Fibroblast of skin of scalp (primary cell): Measurements from ENCODE around the gene TNRC6B. TPM values are rescaled to one million over a fixed set of nuclear protein-coding genes. Genes with fewer than 3 reads are reported as not detected.
A peak's percentile ranks its signal among the peaks of the same experiment; 100 is the strongest.
"Not testable (repeated sequence)": the region's sequence is repeated elsewhere in the genome, so short reads cannot be mapped to it uniquely, and the experiment has no call there.

ENCODE experiments used
- DNase-seq: peaks from one replicate; pipeline ENCODE4 v3.0.0-alpha.2; 2013
- polyA plus RNA-seq, 2 experiments: library from polyadenylated mRNA; unstranded; fragments of 120-200 nt; gene quantifications; one replicate each; pipeline ENCODE4 v1.2.1, GENCODE V29; 2013; ENCODE audit not compliant: insufficient read length in 2 of 2

The TNRC6B gene, protein sequence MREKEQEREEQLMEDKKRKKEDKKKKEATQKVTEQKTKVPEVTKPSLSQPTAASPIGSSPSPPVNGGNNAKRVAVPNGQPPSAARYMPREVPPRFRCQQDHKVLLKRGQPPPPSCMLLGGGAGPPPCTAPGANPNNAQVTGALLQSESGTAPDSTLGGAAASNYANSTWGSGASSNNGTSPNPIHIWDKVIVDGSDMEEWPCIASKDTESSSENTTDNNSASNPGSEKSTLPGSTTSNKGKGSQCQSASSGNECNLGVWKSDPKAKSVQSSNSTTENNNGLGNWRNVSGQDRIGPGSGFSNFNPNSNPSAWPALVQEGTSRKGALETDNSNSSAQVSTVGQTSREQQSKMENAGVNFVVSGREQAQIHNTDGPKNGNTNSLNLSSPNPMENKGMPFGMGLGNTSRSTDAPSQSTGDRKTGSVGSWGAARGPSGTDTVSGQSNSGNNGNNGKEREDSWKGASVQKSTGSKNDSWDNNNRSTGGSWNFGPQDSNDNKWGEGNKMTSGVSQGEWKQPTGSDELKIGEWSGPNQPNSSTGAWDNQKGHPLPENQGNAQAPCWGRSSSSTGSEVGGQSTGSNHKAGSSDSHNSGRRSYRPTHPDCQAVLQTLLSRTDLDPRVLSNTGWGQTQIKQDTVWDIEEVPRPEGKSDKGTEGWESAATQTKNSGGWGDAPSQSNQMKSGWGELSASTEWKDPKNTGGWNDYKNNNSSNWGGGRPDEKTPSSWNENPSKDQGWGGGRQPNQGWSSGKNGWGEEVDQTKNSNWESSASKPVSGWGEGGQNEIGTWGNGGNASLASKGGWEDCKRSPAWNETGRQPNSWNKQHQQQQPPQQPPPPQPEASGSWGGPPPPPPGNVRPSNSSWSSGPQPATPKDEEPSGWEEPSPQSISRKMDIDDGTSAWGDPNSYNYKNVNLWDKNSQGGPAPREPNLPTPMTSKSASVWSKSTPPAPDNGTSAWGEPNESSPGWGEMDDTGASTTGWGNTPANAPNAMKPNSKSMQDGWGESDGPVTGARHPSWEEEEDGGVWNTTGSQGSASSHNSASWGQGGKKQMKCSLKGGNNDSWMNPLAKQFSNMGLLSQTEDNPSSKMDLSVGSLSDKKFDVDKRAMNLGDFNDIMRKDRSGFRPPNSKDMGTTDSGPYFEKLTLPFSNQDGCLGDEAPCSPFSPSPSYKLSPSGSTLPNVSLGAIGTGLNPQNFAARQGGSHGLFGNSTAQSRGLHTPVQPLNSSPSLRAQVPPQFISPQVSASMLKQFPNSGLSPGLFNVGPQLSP (N-terminal part only)
- 6.3 TPM for polyA plus RNA-seq (2013, experiment 1 of 2; ENCODE audit: insufficient read length)
- 6.3 TPM for polyA plus RNA-seq (2013, experiment 2 of 2; ENCODE audit: insufficient read length)

DNA sequence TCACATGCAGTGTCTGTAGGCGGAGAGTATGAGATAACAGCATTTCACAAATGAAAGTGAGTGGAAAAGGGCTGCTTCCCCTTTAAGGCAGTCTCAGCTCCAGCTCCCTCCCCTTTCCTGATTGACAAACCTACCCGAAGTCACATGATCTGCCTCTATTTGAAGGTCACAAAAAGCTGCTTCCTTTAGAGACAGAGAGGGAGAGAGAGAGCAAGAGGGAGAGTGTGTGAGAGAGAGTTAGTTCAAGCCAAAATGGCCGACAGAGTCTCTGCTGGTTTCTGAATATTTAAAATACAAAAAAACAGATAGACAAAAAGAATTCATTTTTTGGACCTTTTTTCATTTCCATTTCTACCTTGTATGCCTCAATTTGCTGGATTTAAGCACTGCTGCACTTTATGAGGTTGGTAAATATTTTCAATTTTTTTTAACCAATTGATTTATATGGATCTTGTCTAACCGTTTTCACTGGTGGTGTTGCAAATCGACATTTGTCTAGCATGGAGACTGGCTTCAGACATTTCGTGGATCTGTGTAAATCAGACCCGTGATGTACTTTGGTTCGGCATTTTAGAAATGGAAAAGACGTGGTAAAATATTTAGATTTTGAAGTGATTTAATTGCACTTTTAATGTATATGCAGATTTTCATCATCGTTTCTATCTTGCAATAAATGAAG lies at the start of gene TNRC6B:
TNRC6B (plus strand) TSS at position 188 of the 679 bp plus-strand sequence; CDS start at position 399, 211 bp downstream.
- DNase-seq, result peak; percentile 98

DNA sequence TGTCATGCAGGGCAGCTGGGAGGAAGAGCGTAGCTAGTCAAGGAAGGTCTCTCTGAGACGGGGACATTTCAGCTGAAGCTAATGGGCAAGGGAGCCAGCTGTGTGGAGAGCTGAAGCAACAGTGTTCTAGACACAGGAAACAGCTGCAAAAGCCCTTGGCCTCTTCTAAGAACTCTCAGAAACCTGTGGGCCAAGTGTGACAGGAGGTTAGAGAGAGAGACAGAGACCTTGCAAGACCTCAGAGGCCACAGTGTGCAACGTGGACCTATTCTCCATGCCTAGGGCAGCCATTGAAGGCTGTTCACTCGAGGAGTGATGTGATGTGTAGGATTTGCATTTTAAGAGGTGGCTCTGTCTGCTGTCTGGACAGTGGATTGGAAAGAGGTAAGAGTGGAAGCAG lies 48.7 kb upstream of the TNRC6B start:
- no peak for DNase-seq

DNA sequence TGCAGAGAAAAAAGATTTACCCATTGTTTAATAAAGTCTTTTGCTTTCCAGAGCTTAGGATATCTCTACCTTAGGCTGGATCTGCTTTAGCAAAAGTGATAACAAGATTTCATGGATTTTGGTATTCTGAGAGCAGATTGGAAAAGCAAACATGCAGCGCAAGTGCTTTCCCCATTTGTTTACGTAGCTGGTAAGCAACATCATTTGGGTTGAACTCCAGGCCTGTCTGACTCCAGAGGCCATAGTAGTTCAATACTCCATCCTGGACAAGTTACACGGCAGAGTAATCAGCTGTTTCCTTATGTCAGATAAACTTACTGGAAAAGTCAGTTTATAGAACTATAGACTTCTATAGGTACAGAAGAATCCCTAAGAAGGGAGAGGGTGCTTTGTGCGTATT lies 40.6 kb upstream of the TNRC6B start:
- no peak for DNase-seq

DNA sequence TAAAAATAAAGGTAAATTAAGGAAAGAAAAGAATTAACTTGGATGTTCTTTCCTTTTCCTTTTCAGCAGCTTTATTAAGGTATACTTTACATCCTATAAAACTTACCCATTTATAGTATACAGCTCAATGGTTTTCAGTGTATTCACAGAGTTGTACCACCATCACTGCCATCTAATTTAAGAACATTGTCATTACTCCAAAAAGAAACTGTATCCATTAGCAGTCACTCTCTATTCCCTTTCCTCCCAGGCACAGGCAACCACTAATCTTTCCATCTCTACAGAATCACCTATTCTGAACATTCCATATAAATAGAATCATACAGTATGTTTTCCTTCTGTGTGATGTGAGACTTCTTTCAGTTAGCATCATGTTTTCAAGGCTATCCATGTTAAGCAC lies 38.9 kb upstream of the TNRC6B start:
- DNase-seq, result no peak

DNA sequence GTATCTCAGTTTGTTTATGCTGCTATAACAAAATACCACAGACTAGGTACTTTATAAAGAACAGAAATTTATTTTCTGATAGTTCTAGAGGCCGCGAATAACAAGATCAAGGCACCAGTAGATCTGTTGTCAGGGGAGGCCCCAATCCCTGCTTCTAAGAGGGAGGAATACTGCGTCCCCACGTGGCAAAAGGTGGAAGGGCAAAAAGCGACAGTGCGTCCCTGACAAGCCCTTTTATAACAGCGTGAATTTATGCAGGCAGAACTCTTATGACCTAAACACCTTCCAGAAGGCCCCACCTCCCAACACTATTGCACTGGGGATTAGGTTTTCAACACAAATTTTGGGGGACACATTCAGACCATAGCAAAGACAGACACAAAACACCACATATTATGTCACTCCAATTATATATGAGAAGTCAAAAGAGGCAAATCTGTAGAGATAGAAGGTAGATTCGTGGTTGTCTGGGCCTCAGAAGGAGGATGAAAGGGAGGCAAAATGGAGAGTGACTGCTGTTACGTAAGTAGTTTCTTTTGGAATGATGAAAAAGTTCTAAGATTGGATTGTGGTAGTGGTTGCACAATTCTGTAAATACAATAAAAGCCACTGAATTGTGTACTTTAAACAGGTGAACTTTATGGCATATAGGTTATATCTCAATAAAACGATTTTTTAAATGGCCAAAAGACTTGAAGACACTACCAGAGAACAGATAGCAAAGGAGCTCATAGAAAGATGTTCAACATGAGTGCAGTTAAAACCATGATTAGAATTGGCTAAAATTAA lies 30.1 kb upstream of the TNRC6B start:
- no peak for DNase-seq

DNA sequence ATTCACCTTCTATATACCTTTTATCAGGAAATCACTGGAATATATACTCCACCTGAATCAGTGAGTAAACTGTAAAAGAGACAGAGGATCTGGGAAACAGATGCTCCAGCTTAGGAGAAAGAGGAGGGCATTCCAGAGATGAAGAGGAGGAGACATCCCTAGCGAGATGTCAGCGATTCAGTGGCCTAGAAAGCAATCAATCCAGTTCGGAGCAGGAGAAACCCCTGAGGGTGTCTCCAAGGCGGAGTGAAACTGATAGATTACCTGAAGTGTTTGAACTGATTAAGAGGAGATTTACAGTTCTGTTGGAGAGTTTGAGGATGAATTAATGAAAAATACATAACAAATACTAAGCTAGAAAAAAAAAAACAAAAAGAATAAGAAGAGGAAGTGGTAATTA lies 24.5 kb upstream of the TNRC6B start:
- DNase-seq, result no peak

DNA sequence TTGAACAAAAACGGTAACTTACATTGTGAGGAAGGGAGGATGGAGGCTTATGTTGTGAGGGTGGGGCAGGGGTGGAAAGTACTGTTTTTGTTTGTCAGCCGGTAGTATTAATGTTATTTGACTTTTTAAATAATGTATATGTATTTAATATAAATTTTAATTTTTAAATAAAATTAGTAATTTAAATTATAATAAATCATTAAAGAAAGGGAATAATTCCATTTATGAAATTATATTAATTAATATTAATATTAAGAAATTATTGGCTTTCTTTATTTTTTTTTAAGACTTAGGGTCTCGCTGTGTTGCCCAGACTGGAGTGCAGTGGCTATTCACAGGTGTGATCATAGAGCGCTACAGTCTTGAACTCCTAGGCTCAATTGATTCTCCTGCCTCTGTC lies 24.0 kb upstream of the TNRC6B start:
- DNase-seq, result no peak

DNA sequence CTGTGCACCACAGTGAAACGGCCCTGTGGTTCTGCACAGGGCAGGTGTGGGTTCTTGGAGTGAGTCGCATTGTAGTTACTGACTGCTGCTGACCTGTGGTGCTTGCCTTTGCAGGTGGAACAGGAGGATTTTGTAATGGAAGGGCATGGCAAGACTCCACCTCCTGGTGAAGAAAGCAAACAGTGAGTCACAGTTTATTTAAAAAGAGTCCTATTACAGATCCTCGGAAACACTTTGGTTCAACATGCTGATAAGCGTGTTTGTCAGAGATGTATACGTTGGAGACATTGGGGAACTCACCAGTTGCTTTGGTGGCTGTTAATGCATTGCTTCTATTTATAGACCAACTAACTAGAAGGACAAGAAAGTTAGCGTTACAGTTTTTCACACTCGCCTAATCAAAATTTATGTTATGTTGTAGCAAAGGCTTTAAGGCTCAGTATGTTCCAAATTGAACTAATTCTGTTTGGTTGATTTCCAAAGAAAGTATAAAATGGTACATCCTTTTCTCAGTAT lies 21.7 kb upstream of the TNRC6B start:
- DNase-seq, result peak; percentile 24

DNA sequence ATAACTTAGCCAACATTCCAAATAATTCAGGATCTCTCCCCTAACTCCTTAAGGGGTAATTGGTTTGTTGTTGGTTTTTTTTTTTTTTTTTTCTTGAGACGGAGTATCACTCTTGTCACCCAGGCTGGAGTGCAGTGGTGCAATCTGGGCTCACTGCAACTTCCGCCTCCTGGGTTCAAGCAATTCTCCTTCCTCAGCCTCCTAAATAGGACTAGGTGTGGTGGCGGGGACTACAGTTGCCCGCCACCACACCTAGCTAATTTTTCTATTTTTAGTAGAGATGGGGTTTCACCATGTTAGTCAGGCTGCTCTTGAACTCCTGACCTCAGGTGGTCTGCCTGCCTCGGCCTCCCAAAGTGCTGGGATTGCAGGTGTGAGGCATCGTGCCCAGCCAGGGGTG lies 21.0 kb upstream of the TNRC6B start:
- not testable (repeated sequence) for DNase-seq

DNA sequence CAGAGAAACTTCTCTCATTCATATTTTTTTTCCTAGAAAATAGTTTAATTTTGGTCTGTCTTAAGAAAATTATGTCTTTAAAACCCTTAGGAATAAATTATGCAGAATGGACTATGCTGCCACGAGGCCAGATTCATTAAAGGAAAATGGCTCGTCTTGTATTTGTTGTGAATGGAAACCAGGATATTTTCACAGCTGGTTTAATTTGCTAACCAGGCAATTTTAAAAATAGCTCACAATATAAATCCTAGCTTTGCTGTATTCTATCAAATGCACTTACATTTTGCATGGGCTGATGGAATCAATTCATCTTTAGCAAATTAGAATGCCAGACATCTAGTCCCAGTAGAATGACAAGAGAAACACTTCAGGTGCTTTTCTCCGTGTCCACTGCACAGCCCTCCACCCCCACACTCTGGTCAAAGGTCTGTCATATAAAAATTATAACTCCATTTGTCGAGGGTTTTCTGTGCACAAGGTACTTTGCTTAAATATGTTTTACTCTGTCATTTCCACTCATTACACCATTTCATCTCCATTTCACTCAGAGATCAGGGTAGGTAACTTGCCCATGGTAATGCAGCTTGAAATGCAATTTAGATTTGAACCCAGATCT lies 20.3 kb upstream of the TNRC6B start:
- DNase-seq, result no peak

DNA sequence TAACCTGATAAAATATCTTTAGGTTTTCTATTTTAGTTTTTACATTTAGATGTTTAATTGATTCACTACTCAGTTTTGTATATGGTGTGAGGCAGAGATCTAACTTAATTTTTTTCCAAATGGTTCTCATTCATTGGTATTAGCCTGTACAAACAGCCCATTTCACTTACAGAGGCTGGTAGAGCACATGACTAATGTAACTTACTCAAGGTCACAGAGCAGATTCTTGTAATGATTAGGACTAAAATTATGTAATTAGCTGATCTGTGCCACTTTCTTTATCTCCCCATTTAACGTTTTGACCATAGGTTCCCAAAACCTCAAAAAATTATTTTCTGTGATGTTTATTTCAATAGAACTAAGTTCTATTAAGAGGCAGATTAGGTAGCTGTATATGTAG lies 16.5 kb upstream of the TNRC6B start:
- no peak for DNase-seq

DNA sequence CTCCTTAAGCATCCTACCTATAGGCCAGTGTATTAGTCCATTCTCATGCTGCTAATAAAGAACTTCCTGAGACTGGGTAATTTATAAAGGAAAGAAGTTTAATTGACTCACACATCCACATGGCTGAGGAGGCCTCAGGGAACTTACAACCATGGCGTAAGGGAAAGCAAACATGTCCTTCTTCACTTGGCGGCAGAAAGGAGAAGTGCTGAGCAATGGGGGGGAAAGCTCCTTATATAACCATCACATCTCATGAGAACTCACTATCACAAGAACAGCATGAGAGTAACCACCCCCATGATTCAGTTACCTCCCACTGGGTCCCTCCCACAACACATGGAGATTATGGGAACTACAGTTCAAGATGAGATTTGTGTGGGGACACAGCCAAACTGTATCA lies 12.2 kb upstream of the TNRC6B start:
- DNase-seq, result not testable (repeated sequence)

DNA sequence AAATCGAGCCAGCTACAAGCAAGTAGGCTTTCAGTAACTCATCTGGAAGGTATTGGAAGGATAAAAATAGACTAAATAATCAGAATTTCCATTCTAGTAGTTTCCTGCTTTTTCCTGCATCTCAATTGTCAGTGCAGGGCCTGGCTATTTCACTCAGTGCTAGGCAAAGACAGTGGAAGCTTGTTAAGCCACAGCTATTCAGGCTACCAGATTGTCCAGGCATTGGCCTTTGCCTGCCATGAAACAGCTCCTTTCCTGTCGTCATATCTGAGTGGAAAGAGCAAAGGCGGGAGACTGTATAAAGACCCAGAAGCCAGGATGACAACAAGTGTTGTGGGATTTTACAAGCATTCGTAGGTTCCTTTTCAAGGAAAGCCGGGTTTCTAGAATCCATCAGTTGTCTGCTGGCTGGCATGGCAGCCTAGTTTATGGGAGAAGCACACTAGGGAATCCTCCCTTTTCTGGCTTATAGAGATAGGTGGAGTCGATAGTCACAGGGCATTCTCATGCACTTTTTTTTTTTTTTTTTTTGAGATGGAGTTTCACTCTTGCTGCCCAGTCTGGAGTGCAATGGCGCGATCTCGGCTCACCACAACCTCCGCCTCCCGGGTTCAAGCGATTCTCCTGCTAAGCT lies 2.0 kb upstream of the TNRC6B start:
- DNase-seq, result peak; percentile 46

DNA sequence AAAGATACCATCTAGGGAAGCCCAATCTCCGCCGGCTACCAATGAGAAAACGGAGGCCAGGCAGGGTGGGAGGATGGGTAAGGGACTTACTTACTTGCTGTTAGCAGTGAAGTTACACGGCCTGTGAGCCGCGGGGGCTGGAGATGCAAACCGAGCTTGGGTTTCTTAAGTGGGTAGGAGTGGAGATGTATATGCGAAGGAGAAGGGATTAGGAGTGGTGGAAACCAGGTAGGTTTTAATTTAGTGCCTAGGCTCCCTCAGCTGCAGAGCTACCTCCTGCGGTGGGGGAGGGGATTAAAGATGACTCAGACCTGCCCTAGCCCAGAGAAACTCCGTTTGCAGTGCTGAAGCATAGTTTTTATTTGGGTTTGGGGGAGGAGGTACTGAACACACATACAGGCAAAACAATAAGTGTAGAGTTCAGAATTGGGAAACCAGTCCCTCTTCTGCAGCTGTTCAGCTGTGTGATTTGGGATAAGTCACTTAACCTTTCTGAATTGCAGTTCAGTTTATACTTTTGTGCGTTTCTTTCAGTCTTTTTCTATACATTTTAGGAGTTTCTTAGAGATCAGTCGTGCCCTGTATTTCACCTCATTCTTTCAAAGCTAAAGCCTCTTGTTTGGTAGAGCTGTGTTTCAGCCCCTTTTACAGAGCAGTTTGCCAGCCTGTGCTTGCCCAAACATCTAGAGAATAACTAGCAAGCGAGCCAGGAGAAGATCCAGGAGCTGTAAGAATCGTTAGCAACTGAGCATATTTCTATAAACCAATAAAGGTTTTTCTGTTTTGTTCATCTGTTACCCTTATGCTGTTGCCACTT lies 596 bp upstream of the TNRC6B start:
- peak; percentile 73 for DNase-seq

DNA sequence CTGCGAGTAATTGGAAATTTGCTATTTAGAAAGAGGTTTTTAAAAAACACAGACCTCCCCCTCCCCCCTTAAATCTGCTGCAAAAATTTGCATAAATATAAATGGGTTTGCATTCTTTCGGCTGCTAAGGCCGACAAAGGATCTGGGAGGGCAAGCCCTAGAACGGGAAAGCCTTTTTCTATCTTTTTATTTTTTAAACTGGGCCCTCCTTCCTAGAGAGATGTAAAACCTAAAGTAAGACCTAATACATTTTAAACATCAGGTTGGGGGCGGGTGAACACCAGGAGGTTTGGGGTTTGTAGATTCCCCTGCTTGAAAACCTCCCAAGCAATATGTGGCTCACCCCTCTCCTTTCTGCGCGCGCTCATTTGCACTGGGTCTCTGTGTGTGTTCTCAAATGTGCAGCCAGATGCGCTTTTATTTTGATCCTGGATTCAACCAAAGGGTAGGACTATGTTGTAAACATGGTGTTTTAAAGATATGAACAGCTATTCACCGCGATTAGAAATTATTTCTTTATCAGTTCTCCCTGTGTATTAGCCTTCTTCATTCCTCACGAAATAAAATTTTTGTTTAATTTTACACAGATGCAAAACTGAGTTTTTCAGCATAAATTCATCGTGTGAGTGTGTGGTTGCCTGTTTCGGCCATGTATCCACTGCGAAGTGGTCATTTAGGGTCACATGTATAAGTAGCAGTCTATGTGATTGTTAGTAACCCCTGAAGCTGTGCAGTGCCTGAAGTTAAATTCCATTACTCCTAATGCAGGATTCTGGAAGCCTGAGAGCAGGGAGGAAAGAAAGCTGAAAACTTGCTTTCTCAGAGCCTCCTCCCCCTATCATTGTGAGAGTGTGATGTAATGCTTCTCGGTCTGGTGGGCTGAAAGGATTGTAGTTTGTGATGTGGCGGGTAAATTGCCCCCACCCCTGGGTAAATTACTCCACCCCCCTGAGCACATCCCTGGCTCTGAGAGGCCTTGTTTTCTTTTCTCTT lies 988 bp downstream of the TNRC6B start:
- DNase-seq, result peak; percentile 86

DNA sequence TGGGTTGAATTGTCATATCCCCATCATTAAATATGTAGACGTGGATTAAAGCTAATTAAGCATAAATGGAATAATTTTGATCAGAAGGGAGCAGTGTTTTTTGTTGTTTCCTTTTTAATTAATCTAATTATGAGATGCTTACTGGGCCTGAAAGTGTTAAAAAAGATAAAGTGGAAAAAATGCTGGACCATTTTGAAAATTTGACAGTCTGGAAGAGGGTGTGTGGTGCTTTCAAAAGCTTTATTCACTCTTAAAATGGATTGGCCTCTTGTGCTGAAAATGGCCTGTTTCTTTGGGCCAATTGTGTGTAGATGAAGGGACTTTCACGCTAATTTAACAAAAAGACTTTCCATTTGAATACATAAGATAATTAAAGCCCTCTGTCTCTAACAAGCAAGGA lies 1.8 kb downstream of the TNRC6B start:
- DNase-seq, result no peak

DNA sequence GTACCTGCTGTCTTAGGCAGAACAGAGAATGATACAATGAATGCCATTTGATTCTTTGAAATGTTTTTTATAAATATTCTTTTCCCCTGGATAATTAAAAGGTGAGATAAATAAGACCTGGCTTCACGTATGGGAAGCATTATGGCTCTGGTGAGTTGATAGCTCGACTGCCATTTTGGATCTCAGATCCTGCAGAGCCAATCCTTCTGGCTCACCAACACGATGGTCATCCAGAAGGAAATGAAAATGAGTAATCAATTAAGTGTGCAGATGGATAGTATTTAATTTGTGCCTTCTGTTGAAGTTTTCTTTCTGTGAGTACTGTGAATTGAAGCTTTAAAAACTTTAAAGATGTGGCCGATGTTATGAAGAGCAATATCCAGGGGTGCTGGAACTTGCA lies 2.7 kb downstream of the TNRC6B start:
- no peak for DNase-seq

DNA sequence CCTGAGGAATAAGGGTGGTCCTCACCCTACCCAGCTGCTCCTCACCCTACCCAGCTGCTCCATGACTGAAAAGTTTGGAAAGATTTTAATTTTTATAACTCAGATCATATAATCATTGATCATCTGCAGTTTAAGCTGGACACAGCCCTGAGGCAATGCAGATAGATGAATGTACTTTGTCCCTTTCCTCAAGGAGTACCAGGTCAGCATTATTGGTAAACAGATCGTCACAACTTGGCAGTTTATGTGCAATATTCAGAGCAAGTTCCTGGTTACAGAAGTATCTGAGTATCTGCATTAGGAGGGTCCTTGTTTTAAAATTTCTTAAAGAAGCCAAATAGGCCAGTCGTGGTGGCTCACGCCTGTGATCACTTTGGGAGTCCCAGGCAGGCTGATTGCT lies 3.6 kb downstream of the TNRC6B start:
- no peak for DNase-seq
